HG02885 (cell line): ENCODE data around the gene SLC22A17.

Experiments used
- ATAC-seq: cut with Tn5 transposase; IDR thresholded peaks from one replicate; pipeline ENCODE4 v1.9.1; 2021; ENCODE audit warnings: mild to moderate bottlenecking; ENCODE audit not compliant: unreplicated experiment, poor library complexity

The SLC22A17 gene

GRCh38 chr14:23382731-23383440, 30.2 kb upstream of the SLC22A17 start:
- no peak for ATAC-seq

- ATAC-seq = no peak
Observed at GRCh38 chr14:23382276-23382675, 29.6 kb upstream of the SLC22A17 start.

GRCh38 chr14:23381871-23382270, 29.2 kb upstream of the SLC22A17 start:
- ATAC-seq = no peak

GRCh38 chr14:23380976-23381375, 28.3 kb upstream of the SLC22A17 start:
- ATAC-seq = no peak

GRCh38 chr14:23380197-23380914, 27.7 kb upstream of the SLC22A17 start:
- ATAC-seq = no peak

- ATAC-seq = peak; percentile 78
Observed at GRCh38 chr14:23379366-23380196, 26.9 kb upstream of the SLC22A17 start.

- no peak for ATAC-seq
Observed at GRCh38 chr14:23378612-23379220, 26.0 kb upstream of the SLC22A17 start.

GRCh38 chr14:23377573-23378563, 25.2 kb upstream of the SLC22A17 start:
- no peak for ATAC-seq

GRCh38 chr14:23377198-23377550, 24.5 kb upstream of the SLC22A17 start:
- no peak for ATAC-seq

GRCh38 chr14:23376482-23377197, 24.0 kb upstream of the SLC22A17 start, which contains the start of gene CMTM5:
CMTM5 (plus strand) TSS chr14:23377046; CDS start chr14:23377252, 206 bp downstream.
- ATAC-seq = no peak

GRCh38 chr14:23375527-23376251, 23.0 kb upstream of the SLC22A17 start:
- no peak for ATAC-seq

GRCh38 chr14:23373041-23373440, 20.4 kb upstream of the SLC22A17 start:
- ATAC-seq = no peak

- no peak for ATAC-seq
Observed at GRCh38 chr14:23372509-23372908, 19.8 kb upstream of the SLC22A17 start, which contains the start of gene IL25. IL25 (plus strand) TSS chr14:23372809.

GRCh38 chr14:23371865-23372264, 19.2 kb upstream of the SLC22A17 start:
- ATAC-seq = no peak

GRCh38 chr14:23370221-23370620, 17.5 kb upstream of the SLC22A17 start:
- no peak for ATAC-seq

- ATAC-seq = no peak
Observed at GRCh38 chr14:23366426-23366921, 13.8 kb upstream of the SLC22A17 start.

- ATAC-seq = no peak
Observed at GRCh38 chr14:23365732-23366425, 13.2 kb upstream of the SLC22A17 start.
